Measurements from ENCODE around the gene MACROD1.

GRCh38 chr11:64208796-64209562, 43.1 kb upstream of the MACROD1 start:
- TF ChIP-seq FOXK2 (IDR thresholded peaks at IDR 0.05) = no peak
- no peak for TF ChIP-seq SP1 (IDR thresholded peaks at IDR 0.05; ENCODE audit: low read depth, low read length)
- TF ChIP-seq CHD1 (IDR thresholded peaks at IDR 0.05; ENCODE audit: low read depth, low read length) = no peak
- 0 out of 2 replicates have a peak, but pooled peaks have one; percentile 24 for TF ChIP-seq POLR2A (IDR thresholded peaks at IDR 0.05; ENCODE audit: low read depth, low read length)
- TF ChIP-seq JUND (IDR thresholded peaks at IDR 0.05; ENCODE audit: low read depth, low read length) = no peak
- no peak for TF ChIP-seq ZBTB40 (IDR thresholded peaks at IDR 0.05; ENCODE audit: borderline replicate concordance)
- no peak for TF ChIP-seq REST (IDR thresholded peaks at IDR 0.05; ENCODE audit: low read depth, low read length)
- no peak for TF ChIP-seq CTCF (IDR thresholded peaks at IDR 0.05 in 2 of 3, conservative IDR thresholded peaks at IDR 0.05 in 1 of 3; ENCODE audit: control insufficient read depth in 2 of 3, extremely low read depth in 1 of 3, insufficient read depth in 1 of 3, low read depth in 3 of 3, low read length in 3 of 3)
- TF ChIP-seq IKZF1 (conservative IDR thresholded peaks at IDR 0.05) = no peak
- no peak for TF ChIP-seq NR2C2 (IDR thresholded peaks at IDR 0.05; ENCODE audit: borderline replicate concordance, control insufficient read depth, insufficient read length, low read depth)
- no peak for TF ChIP-seq EED (IDR thresholded peaks at IDR 0.05; ENCODE audit: low read depth)
- no peak for TF ChIP-seq BCL11A (IDR thresholded peaks at IDR 0.05; ENCODE audit: low read depth, low read length)

Measured in GM12878 (cell line).